Hepatocyte (in vitro differentiated cells): ENCODE data around the gene TEX38. TPM values are rescaled to one million over a fixed set of nuclear protein-coding genes. Genes with fewer than 3 reads are reported as not detected.

Experiments
- DNase-seq: peaks from one replicate; pipeline ENCODE4 v3.0.0-alpha.2; 2016; ENCODE audit warnings: low spot score
- H2AFZ ChIP-seq: fragments of 200-600 bp; sonication (generic); 2 replicates; pipeline ENCODE4 v1.6.0; 2016; ENCODE audit warnings: antibody characterized with exemption, mild to moderate bottlenecking
- H3K27ac ChIP-seq: fragments of 200-600 bp; sonication (generic); 2 replicates; pipeline ENCODE4 v1.5.1; 2016; ENCODE audit warnings: mild to moderate bottlenecking
- H3K27me3 ChIP-seq: fragments of 200-600 bp; sonication (generic); 2 replicates; pipeline ENCODE4 v1.6.1; 2016
- H3K36me3 ChIP-seq: fragments of 200-600 bp; sonication (generic); replicated peaks from 2 replicates; pipeline ENCODE4 v1.5.1; 2016; ENCODE audit warnings: low read depth; ENCODE audit not compliant: insufficient read depth
- H3K4me1 ChIP-seq: fragments of 200-600 bp; sonication (generic); 2 replicates; pipeline ENCODE4 v1.5.1; 2016; ENCODE audit warnings: mild to moderate bottlenecking, moderate library complexity; ENCODE audit not compliant: insufficient read depth
- H3K4me2 ChIP-seq: fragments of 200-600 bp; sonication (generic); 2 replicates; pipeline ENCODE4 v1.6.0; 2016
- H3K4me3 ChIP-seq: fragments of 200-600 bp; sonication (generic); 2 replicates; pipeline ENCODE4 v1.5.1; 2016; ENCODE audit warnings: mild to moderate bottlenecking
- H3K79me2 ChIP-seq: fragments of 200-600 bp; sonication (generic); 2 replicates; pipeline ENCODE4 v1.6.0; 2017; ENCODE audit warnings: mild to moderate bottlenecking
- H3K9me2 ChIP-seq: fragments of 200-600 bp; sonication (generic); replicated peaks from 2 replicates; pipeline ENCODE4 v1.6.0; 2017; ENCODE audit warnings: mild to moderate bottlenecking; ENCODE audit not compliant: insufficient read depth
- H3K9me3 ChIP-seq: fragments of 200-600 bp; sonication (generic); 2 replicates; pipeline ENCODE4 v1.5.1; 2016; ENCODE audit warnings: low read depth, mild to moderate bottlenecking
- H4K20me1 ChIP-seq: fragments of 200-600 bp; sonication (generic); 2 replicates; pipeline ENCODE4 v1.6.0; 2016; ENCODE audit warnings: mild to moderate bottlenecking; ENCODE audit not compliant: insufficient read depth, poor library complexity, severe bottlenecking
- EZH2 ChIP-seq: fragments of 200-600 bp; sonication (generic); IDR thresholded peaks from 2 replicates; pipeline ENCODE4 v1.6.1; 2016; ENCODE audit warnings: antibody characterized with exemption, mild to moderate bottlenecking, borderline replicate concordance
- EZH2phosphoT487 ChIP-seq: fragments of 200-600 bp; sonication (generic); IDR thresholded peaks from one replicate; pipeline ENCODE4 v1.6.1; 2018; ENCODE audit warnings: antibody characterized with exemption, mild to moderate bottlenecking, low read depth, moderate library complexity; ENCODE audit not compliant: unreplicated experiment, severe bottlenecking
- WGBS: methylation state at CpG from one replicate; pipeline ENCODE4 v1.1.6; 2016; ENCODE audit warnings: low lambda C conversion rate; ENCODE audit errors: missing lambda C conversion rate; 5-methylcytosine and 5-hydroxymethylcytosine counted together
- polyA plus RNA-seq: library from polyadenylated mRNA; unstranded; fragments of >200 nt; fragmentation: Nextera tagmentation; extraction: Ambion mirVana; gene quantifications from 2 replicates; pipeline ENCODE4 v1.2.1, GENCODE V29; 2016
- total RNA-seq: library from RNA; depleted of rRNA; stranded (reverse); fragments of >200 nt; gene quantifications from 2 replicates; pipeline ENCODE4 v1.2.3, GENCODE V29; 2014
- TF ChIP-seq, protein P1 (sequence below): fragments of 200-600 bp; sonication (generic); IDR thresholded peaks from 2 replicates; pipeline ENCODE4 v1.5.1; 2016; ENCODE audit warnings: antibody characterized with exemption, mild to moderate bottlenecking; ENCODE audit not compliant: poor library complexity

Gene TEX38
- total and polyA plus RNA-seq, 2 experiments from 2014 or later = 0.27 TPM; not detected in 1

DNA sequence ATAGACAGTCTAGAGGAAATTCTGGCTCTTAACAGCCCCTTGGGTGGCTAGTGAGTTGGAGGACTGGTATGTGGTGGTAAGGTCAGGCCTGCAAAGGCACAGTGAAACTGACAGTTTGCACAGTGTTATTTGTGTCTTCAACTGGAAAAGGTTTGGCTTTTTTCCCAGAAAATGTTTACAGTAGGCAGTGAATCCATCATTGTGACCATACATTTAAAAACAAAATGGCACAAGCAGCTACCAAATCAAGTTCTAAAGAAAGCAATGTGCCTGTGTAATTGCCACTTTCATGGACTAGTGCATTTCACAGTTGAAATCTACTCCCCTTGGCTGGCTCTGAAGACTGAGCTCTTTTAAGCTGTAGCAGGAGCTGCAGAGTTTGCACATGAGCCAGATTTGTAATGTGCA is 28.3 kb upstream of the TEX38 start:
- H3K27me3 ChIP-seq = no peaks in the 10 kb centered on the region
- H4K20me1 ChIP-seq = no peaks in the 10 kb centered on the region
- H2AFZ ChIP-seq = no peak overlapping the region
- TF ChIP-seq, protein P1, sequence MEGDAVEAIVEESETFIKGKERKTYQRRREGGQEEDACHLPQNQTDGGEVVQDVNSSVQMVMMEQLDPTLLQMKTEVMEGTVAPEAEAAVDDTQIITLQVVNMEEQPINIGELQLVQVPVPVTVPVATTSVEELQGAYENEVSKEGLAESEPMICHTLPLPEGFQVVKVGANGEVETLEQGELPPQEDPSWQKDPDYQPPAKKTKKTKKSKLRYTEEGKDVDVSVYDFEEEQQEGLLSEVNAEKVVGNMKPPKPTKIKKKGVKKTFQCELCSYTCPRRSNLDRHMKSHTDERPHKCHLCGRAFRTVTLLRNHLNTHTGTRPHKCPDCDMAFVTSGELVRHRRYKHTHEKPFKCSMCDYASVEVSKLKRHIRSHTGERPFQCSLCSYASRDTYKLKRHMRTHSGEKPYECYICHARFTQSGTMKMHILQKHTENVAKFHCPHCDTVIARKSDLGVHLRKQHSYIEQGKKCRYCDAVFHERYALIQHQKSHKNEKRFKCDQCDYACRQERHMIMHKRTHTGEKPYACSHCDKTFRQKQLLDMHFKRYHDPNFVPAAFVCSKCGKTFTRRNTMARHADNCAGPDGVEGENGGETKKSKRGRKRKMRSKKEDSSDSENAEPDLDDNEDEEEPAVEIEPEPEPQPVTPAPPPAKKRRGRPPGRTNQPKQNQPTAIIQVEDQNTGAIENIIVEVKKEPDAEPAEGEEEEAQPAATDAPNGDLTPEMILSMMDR = no peak
- TF ChIP-seq EZH2phosphoT487 = no peak
- no peak for TF ChIP-seq EZH2
- no peak overlapping the region for H3K27ac ChIP-seq
- H3K4me3 ChIP-seq = no peak overlapping the region
- no peaks in the 10 kb centered on the region for H3K36me3 ChIP-seq
- no peaks in the 10 kb centered on the region for H3K9me3 ChIP-seq
- no peaks in the 10 kb centered on the region for H3K79me2 ChIP-seq
- no peaks in the 10 kb centered on the region for H3K4me1 ChIP-seq
- H3K4me2 ChIP-seq = no peak overlapping the region
- H3K9me2 ChIP-seq = no peaks in the 10 kb centered on the region
- peak; percentile 60 for DNase-seq

DNA sequence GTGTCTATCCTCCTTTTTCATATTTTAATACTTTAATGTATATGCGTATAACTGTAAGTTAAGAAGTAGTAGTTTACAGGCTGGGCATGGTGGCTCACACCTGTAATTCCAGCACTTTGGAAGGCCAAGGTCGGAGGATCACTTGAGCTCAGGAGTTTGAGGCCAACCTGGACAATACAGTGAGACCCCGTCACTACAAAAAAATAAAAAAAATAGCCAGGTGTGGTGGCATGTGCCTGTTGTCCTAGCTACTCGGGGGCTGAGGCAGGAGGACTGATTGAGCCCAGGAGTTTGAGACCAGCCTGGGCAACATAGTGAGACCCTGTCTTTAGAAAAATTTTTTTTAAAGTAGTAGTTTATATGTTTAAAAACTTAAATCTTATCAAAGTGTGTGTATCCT is 25.8 kb upstream of the TEX38 start:
- H3K4me3 ChIP-seq = no peak overlapping the region
- no peak overlapping the region for H3K27ac ChIP-seq
- H2AFZ ChIP-seq = no peak overlapping the region
- no peaks in the 10 kb centered on the region for H4K20me1 ChIP-seq
- no peaks in the 10 kb centered on the region for H3K9me3 ChIP-seq
- H3K4me2 ChIP-seq = no peak overlapping the region
- no peaks in the 10 kb centered on the region for H3K36me3 ChIP-seq
- no peaks in the 10 kb centered on the region for H3K4me1 ChIP-seq
- 95% methylated on average over 4 of the region's 4 CpGs for WGBS
- no peaks in the 10 kb centered on the region for H3K9me2 ChIP-seq
- no peak for DNase-seq
- TF ChIP-seq, protein P1 = no peak
- no peaks in the 10 kb centered on the region for H3K79me2 ChIP-seq
- no peaks in the 10 kb centered on the region for H3K27me3 ChIP-seq

DNA sequence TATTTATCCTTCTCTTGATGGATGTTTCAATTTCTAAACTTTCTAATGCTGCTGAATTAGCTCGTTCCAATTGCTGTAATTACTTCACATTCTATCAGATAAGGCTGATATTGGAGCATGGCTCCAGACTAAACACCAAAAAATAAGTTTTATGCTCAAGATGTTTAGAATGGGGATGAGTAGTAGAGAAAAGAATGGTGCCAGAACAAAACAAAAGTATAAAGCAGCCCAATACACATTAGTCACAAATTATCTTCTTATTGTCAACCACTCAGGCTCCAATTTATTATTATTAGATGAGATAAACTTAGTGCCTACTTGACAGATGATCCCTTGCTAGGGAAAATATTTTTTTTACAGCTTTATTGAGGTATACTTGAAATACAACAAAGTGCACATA is 25.3 kb upstream of the TEX38 start:
- Histone ChIP-seq H4K20me1 (no peaks in the 10 kb centered on the region), H2AFZ (no peak overlapping the region), H3K9me3 (no peaks in the 10 kb centered on the region), H3K4me1 (no peaks in the 10 kb centered on the region), H3K36me3 (no peaks in the 10 kb centered on the region), H3K4me3 (no peak overlapping the region), H3K4me2 (no peak overlapping the region), H3K27ac (no peak overlapping the region), H3K79me2 (no peaks in the 10 kb centered on the region), H3K27me3 (no peaks in the 10 kb centered on the region), H3K9me2 (no peaks in the 10 kb centered on the region)
- DNase-seq = no peak
- TF ChIP-seq EZH2 = no peak
- TF ChIP-seq, protein P1 = no peak
- TF ChIP-seq EZH2phosphoT487 = no peak
- 77% methylated on average over 1 of the region's 1 CpG for WGBS

DNA sequence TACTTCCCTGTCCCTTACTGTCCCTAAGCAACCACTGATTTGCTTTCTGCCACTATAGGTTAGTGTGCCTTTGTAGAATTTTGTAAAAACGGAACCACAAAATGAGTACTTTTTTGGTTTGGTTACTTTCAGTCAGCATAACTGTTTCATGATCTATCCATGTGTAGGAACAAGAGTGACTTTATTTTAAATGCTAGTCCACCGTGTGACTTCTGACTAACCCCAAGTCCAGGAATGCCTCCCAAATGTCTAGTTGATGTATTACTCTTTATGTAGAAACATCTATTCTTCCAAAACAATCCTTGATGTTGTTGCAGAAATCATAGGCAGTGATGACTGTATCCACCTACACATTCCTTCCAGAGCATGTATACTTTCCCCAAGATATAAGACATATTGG is 24.8 kb upstream of the TEX38 start:
- no peaks in the 10 kb centered on the region for H3K36me3 ChIP-seq
- TF ChIP-seq, protein P1 = no peak
- TF ChIP-seq EZH2phosphoT487 (no peak), EZH2 (no peak)
- H3K79me2 ChIP-seq = no peaks in the 10 kb centered on the region

More for the DNA sequence above, 24.8 kb upstream of the TEX38 start:
- no peaks in the 10 kb centered on the region for H3K4me1 ChIP-seq
- H3K27me3 ChIP-seq = no peaks in the 10 kb centered on the region
- H3K9me2 ChIP-seq = no peaks in the 10 kb centered on the region
- H2AFZ ChIP-seq = no peak overlapping the region
- H3K9me3 ChIP-seq = no peaks in the 10 kb centered on the region
- H3K27ac ChIP-seq = no peak overlapping the region
- no peak for DNase-seq
- WGBS = 97% methylated on average over 2 of the region's 2 CpGs
- H3K4me3 ChIP-seq = no peak overlapping the region
- no peak overlapping the region for H3K4me2 ChIP-seq
- no peaks in the 10 kb centered on the region for H4K20me1 ChIP-seq
